Measurements from ENCODE around the gene RPS23.

DNA sequence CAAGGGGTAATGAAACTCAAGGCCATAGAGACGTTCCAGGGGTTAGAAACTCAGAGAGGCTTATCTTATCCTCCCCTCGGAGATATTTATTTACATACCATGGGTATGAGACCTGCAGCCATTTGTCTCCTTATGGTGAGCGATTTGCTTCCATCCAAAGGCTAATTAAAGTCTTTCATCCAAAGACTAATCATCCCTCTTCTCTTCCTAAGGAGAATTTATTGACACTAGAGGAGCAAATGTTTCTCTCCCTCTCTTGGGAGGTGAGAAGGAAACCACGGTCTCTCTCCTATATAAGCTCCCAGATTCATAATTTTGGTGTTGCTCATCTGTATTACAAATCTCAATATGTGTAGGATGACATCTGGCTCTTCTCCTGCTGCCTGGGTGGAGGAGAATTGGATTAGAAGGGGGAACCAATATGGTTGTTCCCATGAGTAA lies 31.0 kb upstream of the RPS23 start:
- no peak for TF ChIP-seq EZH2 (IDR thresholded peaks at IDR 0.05; ENCODE audit: borderline replicate concordance, low read depth, low read length, poor library complexity, severe bottlenecking)
- TF ChIP-seq, protein P1, sequence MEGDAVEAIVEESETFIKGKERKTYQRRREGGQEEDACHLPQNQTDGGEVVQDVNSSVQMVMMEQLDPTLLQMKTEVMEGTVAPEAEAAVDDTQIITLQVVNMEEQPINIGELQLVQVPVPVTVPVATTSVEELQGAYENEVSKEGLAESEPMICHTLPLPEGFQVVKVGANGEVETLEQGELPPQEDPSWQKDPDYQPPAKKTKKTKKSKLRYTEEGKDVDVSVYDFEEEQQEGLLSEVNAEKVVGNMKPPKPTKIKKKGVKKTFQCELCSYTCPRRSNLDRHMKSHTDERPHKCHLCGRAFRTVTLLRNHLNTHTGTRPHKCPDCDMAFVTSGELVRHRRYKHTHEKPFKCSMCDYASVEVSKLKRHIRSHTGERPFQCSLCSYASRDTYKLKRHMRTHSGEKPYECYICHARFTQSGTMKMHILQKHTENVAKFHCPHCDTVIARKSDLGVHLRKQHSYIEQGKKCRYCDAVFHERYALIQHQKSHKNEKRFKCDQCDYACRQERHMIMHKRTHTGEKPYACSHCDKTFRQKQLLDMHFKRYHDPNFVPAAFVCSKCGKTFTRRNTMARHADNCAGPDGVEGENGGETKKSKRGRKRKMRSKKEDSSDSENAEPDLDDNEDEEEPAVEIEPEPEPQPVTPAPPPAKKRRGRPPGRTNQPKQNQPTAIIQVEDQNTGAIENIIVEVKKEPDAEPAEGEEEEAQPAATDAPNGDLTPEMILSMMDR (conservative IDR thresholded peaks at IDR 0.05; ENCODE audit: low read depth, low read length), result no peak

All from A673 (cell line).